ENCODE results near the gene GALM. TPM values are rescaled to one million over a fixed set of nuclear protein-coding genes. Genes with fewer than 3 reads are reported as not detected.
"Not testable (repeated sequence)": the region's sequence is repeated elsewhere in the genome, so short reads cannot be mapped to it uniquely, and the experiment has no call there.

GALM gene
- total RNA-seq, 3 donors from 2014 or later = 27.0 to 62.7 (median 58.0) TPM

- TF ChIP-seq CTCF (IDR thresholded peaks at IDR 0.05) = no peak
- H3K36me3 ChIP-seq (ENCODE audit: low read depth) = no peaks in the 10 kb centered on the region
- H3K4me1 ChIP-seq (ENCODE audit: low read depth) = peaks cover 14% of the 10 kb centered on the region
- no peaks in the 10 kb centered on the region for H3K9me3 ChIP-seq
- intact Hi-C loops (cut with DNase I, micrococcal nuclease) = no loop called here
- DNase-seq (peak in 1 of 3 donors; percentile 14), ATAC-seq (peak; percentile 45)
- no peak overlapping the region for H3K4me3 ChIP-seq
These were observed 34.3 kb downstream of the GALM start for GRCh38 chr2:38700113-38700785.

DNA sequence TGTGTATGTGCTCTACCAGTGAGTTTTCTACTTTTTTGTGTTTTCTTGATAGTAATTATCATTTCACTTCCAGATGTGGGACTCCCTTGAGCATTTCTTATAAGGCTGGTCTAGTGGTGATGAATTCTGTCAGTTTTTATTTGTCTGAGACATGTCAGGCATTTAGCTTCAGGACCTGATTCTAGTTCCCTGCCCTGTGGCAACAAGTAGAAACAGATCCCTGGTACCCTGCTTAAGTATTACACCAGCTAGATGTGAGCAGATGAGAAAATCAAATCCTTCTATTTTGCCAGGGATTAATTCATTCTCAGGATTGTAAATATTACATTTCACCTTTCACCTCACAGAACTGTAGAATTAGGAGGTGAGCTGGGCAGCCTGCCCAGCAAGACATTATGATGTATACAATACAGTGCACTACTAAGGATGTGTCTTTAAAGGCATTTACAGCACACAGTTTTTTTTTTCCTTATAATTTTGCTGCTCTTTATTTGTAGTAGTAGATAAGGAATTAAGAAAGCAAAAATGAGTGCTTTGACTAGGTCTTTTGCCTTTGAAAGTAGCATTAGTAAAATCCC lies 35.1 kb downstream of the GALM start:
- H3K36me3 ChIP-seq (ENCODE audit: low read depth) = no peaks in the 10 kb centered on the region
- no peak overlapping the region for H3K4me3 ChIP-seq
- peak; percentile 67 for ATAC-seq
- peak in 1 of 3 donors; percentile 62 for DNase-seq
- H3K9me3 ChIP-seq = no peaks in the 10 kb centered on the region
- intact Hi-C loops (cut with DNase I, micrococcal nuclease) = no loop called here
- TF ChIP-seq CTCF (IDR thresholded peaks at IDR 0.05) = no peak
- peaks cover 14% of the 10 kb centered on the region for H3K4me1 ChIP-seq (ENCODE audit: low read depth)

GRCh38 chr2:38701542-38701941 lies 35.6 kb downstream of the GALM start:
- Histone ChIP-seq H3K4me1 (ENCODE audit: low read depth) (peaks cover 14% of the 10 kb centered on the region), H3K4me3 (no peak overlapping the region), H3K9me3 (no peaks in the 10 kb centered on the region), H3K36me3 (ENCODE audit: low read depth) (no peaks in the 10 kb centered on the region)
- intact Hi-C loops (cut with DNase I, micrococcal nuclease) = no loop called here
- ATAC-seq (peak; percentile 42), DNase-seq (no peak)
- TF ChIP-seq CTCF (IDR thresholded peaks at IDR 0.05) = no peak

- Histone ChIP-seq H3K36me3 (ENCODE audit: low read depth) (no peaks in the 10 kb centered on the region), H3K4me1 (ENCODE audit: low read depth) (peaks cover 10% of the 10 kb centered on the region), H3K9me3 (no peaks in the 10 kb centered on the region), H3K4me3 (no peak overlapping the region)
- TF ChIP-seq CTCF (IDR thresholded peaks at IDR 0.05) = no peak
- intact Hi-C loops (cut with DNase I, micrococcal nuclease) = no loop called here
- DNase-seq (no peak), ATAC-seq (no peak)
These were observed 36.5 kb downstream of the GALM start for GRCh38 chr2:38702413-38702812.

GRCh38 chr2:38703336-38703735 lies 37.4 kb downstream of the GALM start:
- intact Hi-C loops (cut with DNase I, micrococcal nuclease); DNase-seq; H3K36me3 ChIP-seq (ENCODE audit: low read depth); H3K4me1 ChIP-seq (ENCODE audit: low read depth); ATAC-seq; H3K4me3 ChIP-seq; H3K9me3 ChIP-seq: not testable (repeated sequence)

DNA sequence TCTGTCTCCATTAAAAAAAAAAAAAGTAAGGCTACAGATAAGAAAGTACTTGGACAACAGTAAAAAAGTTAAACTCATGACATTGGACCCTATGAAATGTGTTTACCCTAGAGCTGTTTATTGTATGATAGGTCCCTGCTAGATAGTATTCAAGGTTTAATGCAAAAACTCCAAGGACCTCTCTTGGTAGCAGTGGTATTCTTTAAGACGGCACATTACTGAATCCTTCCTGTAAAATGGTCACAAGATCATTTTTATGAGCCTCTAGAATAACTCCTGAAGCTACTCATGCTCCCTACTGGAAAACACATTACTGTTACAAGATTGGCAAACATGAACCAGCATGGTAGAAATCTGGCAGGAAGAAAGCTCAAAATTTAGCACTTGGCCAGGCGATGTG lies 38.8 kb downstream of the GALM start:
- no peak for TF ChIP-seq CTCF (IDR thresholded peaks at IDR 0.05)
- Histone ChIP-seq H3K36me3 (ENCODE audit: low read depth) (no peaks in the 10 kb centered on the region), H3K4me1 (ENCODE audit: low read depth) (peaks cover 10% of the 10 kb centered on the region), H3K4me3 (no peak overlapping the region), H3K9me3 (no peaks in the 10 kb centered on the region)
- DNase-seq = no peak
- intact Hi-C loops (cut with DNase I, micrococcal nuclease) = no loop called here
- ATAC-seq = peak; percentile 59
